ENCODE measurements around the gene GPR141. TPM values are rescaled to one million over a fixed set of nuclear protein-coding genes. Genes with fewer than 3 reads are reported as not detected.

GPR141 gene
- total RNA-seq, 1 donor: not detected

GRCh38 chr7:37753398-37754050 lies 70.0 kb downstream of the GPR141 start:
- H3K27me3 ChIP-seq (ENCODE audit: insufficient read depth, low read length): no peaks in the 10 kb centered on the region
- H3K4me2 ChIP-seq (ENCODE audit: insufficient read depth, low read length): no peak overlapping the region
- H3K9me3 ChIP-seq (ENCODE audit: low read depth, low read length): peaks cover 6% of the 10 kb centered on the region
- H3K4me3 ChIP-seq (ENCODE audit: insufficient read depth, low read length): no peak overlapping the region
- no peak for DNase-seq (ENCODE audit: insufficient read length, low spot score, missing footprints)
- H3K36me3 ChIP-seq (ENCODE audit: insufficient read depth, low read length): no peaks in the 10 kb centered on the region
- H2AFZ ChIP-seq (ENCODE audit: low read length): no peak overlapping the region
- no peaks in the 10 kb centered on the region for H3K4me1 ChIP-seq (ENCODE audit: insufficient read depth, low read length)
- no peak overlapping the region for H3K27ac ChIP-seq (ENCODE audit: low read depth, low read length)
- H4K20me1 ChIP-seq (ENCODE audit: insufficient read depth, low read length): no peaks in the 10 kb centered on the region
- no peaks in the 10 kb centered on the region for H3K79me2 ChIP-seq (ENCODE audit: insufficient read depth, low read length)
- no peak for TF ChIP-seq CTCF (IDR thresholded peaks at IDR 0.05; ENCODE audit: extremely low read depth, low read depth, low read length)

DNA sequence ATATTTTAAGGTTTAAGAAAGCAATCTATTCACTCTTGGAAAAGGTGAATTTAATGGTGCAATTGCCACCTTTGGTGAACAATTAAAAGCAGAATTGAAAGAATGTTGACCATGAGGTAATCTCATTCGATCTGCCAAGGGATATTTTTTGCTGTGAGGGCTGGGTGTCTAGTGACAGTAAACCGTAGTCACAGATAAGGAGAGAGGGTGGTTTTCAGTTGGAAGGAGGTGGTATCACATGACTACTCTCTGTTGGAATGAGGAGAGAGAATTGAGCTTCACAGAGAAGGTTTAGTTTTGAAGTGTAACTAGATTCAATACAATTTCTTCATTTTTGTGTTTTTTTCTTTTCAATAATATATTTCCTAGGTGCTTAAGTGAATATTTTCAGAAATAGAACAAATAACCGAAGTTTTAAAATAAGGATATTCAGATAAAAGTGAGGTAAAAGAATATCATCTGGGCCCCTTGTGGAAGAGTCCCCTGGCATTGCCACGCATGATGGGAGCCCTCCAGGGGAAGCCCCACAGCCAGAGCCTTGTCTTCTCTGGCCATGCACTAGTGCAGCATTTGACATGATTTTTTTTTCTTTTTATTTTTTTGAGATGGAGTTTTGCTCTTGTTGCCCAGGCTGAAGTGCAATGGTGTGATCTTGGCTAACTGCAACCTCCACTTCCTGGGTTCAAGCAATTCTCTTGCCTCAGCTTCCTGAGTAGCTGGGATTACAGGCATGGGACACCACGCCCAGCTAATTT lies 73.4 kb downstream of the GPR141 start:
- Histone ChIP-seq H2AFZ (ENCODE audit: low read length) (no peak overlapping the region), H3K4me3 (ENCODE audit: insufficient read depth, low read length) (no peak overlapping the region)
- no peak for DNase-seq (ENCODE audit: insufficient read length, low spot score, missing footprints)

GRCh38 chr7:37757563-37757962 lies 74.0 kb downstream of the GPR141 start:
- no peaks in the 10 kb centered on the region for H3K4me1 ChIP-seq (ENCODE audit: insufficient read depth, low read length)
- no peaks in the 10 kb centered on the region for H3K79me2 ChIP-seq (ENCODE audit: insufficient read depth, low read length)
- no peaks in the 10 kb centered on the region for H4K20me1 ChIP-seq (ENCODE audit: insufficient read depth, low read length)
- H3K4me2 ChIP-seq (ENCODE audit: insufficient read depth, low read length): no peak overlapping the region
- no peak overlapping the region for H3K4me3 ChIP-seq (ENCODE audit: insufficient read depth, low read length)
- no peak for DNase-seq (ENCODE audit: insufficient read length, low spot score, missing footprints)
- H3K9me3 ChIP-seq (ENCODE audit: low read depth, low read length): peaks cover 2% of the 10 kb centered on the region
- H3K27me3 ChIP-seq (ENCODE audit: insufficient read depth, low read length): no peaks in the 10 kb centered on the region
- TF ChIP-seq CTCF (IDR thresholded peaks at IDR 0.05; ENCODE audit: extremely low read depth, low read depth, low read length): no peak
- no peak overlapping the region for H3K27ac ChIP-seq (ENCODE audit: low read depth, low read length)
- no peak overlapping the region for H2AFZ ChIP-seq (ENCODE audit: low read length)
- no peaks in the 10 kb centered on the region for H3K36me3 ChIP-seq (ENCODE audit: insufficient read depth, low read length)

More for the DNA sequence above, 73.4 kb downstream of the GPR141 start:
- no peaks in the 10 kb centered on the region for H3K4me1 ChIP-seq (ENCODE audit: insufficient read depth, low read length)
- TF ChIP-seq CTCF (IDR thresholded peaks at IDR 0.05; ENCODE audit: extremely low read depth, low read depth, low read length): no peak
- H3K4me2 ChIP-seq (ENCODE audit: insufficient read depth, low read length): no peak overlapping the region
- H3K27ac ChIP-seq (ENCODE audit: low read depth, low read length): no peak overlapping the region
- no peaks in the 10 kb centered on the region for H3K36me3 ChIP-seq (ENCODE audit: insufficient read depth, low read length)
- H4K20me1 ChIP-seq (ENCODE audit: insufficient read depth, low read length): no peaks in the 10 kb centered on the region
- H3K27me3 ChIP-seq (ENCODE audit: insufficient read depth, low read length): no peaks in the 10 kb centered on the region
- H3K9me3 ChIP-seq (ENCODE audit: low read depth, low read length): peaks cover 2% of the 10 kb centered on the region
- no peaks in the 10 kb centered on the region for H3K79me2 ChIP-seq (ENCODE audit: insufficient read depth, low read length)

DNA sequence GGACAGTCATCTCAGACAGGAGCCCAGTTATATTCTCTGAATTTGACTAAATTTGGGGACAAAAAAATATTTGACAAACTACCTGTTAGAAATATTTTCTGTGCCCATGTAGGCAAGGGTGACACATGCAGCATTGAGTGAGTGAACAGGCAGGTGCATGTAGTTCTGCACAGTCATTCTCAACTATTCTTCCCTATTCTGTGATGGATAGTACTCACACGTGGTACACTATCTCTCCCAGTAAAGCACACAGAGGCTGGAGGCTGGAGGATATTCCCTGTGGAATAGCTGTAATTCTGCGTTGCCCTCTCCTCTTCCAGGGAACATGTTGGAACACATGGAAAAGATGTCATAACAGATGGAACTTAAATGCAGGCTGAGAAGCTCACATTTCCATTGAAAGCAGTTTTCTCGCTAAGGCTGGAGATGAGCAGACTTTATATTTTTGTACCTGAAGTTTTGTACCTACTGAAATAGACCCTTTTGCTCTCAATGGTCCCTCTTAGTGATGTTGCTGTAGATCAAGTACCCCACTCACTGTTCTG lies 75.0 kb downstream of the GPR141 start:
- DNase-seq (ENCODE audit: insufficient read length, low spot score, missing footprints): no peak
- no peaks in the 10 kb centered on the region for H3K79me2 ChIP-seq (ENCODE audit: insufficient read depth, low read length)
- no peaks in the 10 kb centered on the region for H3K4me1 ChIP-seq (ENCODE audit: insufficient read depth, low read length)
- H3K27ac ChIP-seq (ENCODE audit: low read depth, low read length): no peak overlapping the region
- H2AFZ ChIP-seq (ENCODE audit: low read length): no peak overlapping the region
- H3K4me3 ChIP-seq (ENCODE audit: insufficient read depth, low read length): no peak overlapping the region
- no peak for TF ChIP-seq CTCF (IDR thresholded peaks at IDR 0.05; ENCODE audit: extremely low read depth, low read depth, low read length)
- no peaks in the 10 kb centered on the region for H4K20me1 ChIP-seq (ENCODE audit: insufficient read depth, low read length)
- H3K9me3 ChIP-seq (ENCODE audit: low read depth, low read length): peaks cover 2% of the 10 kb centered on the region
- no peaks in the 10 kb centered on the region for H3K27me3 ChIP-seq (ENCODE audit: insufficient read depth, low read length)
- H3K36me3 ChIP-seq (ENCODE audit: insufficient read depth, low read length): no peaks in the 10 kb centered on the region
- H3K4me2 ChIP-seq (ENCODE audit: insufficient read depth, low read length): no peak overlapping the region
